ENCODE measurements around the gene SCN5A. TPM values are rescaled to one million over a fixed set of nuclear protein-coding genes. Genes with fewer than 3 reads are reported as not detected.

SCN5A gene
- total RNA-seq, 1 experiment from 2014 or later = 13.6 TPM

DNA sequence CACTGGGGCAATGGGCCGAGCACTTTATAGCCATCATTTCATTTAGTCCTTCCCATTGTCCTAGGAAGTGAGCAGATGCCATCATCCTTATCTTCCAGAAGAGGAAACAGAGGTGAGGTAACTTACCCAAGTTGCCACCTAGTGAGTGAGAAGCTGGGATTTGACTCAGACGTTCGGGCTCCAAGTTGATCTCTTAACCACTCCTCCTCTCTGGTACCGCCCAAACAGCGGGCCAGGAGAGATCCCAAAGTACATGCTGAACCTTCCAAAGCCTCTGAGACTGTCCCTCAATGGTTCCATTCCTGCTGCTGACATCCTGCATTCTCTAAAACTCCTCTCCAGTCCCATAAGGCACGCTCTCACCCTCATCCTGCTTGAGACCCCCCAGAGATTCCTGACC lies 97.1 kb downstream of the SCN5A start (continued):
- TF ChIP-seq, protein P1, sequence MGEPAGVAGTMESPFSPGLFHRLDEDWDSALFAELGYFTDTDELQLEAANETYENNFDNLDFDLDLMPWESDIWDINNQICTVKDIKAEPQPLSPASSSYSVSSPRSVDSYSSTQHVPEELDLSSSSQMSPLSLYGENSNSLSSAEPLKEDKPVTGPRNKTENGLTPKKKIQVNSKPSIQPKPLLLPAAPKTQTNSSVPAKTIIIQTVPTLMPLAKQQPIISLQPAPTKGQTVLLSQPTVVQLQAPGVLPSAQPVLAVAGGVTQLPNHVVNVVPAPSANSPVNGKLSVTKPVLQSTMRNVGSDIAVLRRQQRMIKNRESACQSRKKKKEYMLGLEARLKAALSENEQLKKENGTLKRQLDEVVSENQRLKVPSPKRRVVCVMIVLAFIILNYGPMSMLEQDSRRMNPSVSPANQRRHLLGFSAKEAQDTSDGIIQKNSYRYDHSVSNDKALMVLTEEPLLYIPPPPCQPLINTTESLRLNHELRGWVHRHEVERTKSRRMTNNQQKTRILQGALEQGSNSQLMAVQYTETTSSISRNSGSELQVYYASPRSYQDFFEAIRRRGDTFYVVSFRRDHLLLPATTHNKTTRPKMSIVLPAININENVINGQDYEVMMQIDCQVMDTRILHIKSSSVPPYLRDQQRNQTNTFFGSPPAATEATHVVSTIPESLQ (CRISPR knock-in tag; IDR thresholded peaks at IDR 0.05) = no peak

DNA sequence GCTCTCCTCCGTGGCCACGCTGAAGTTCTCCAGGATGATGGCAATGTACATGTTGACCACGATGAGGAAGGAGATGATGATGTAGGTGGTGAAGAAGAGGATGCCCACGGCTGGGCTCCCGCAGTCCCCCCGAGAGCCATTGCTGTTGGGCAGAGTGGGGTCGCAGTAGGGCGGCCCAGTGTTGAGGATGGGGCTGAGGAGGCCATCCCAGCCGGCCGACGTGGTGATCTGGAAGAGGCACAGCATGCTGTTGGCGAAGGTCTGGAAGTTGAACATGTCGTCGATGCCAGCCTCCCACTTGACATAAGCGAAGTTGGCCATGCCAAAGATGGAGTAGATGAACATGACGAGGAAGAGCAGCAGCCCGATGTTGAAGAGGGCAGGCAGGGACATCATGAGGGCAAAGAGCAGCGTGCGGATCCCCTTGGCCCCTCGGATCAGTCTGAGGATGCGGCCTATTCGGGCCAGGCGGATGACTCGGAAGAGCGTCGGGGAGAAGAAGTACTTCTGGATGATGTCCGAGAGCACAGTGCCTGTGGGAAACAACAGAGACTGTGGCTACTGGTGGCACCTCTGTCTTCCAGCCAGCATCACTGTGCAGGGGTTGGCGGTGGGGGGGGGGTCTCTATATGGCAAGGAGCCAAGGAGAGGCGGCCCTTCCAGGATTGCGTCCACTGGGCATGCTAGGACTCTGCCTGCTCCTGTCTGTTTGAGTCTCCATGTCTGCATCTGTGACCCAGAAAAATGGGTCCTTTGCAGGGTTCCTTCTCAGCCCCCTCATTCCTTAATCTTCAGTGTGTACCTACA lies 98.3 kb downstream of the SCN5A start:
- CTCF ChIA-PET = no interaction called here
- Mint-ChIP-seq H3K27ac (no peak overlapping the region), H3K9me3 (peaks cover 30% of the 10 kb centered on the region), H3K36me3 (peaks cover 24% of the 10 kb centered on the region), H3K4me1 (peaks cover 7% of the 10 kb centered on the region), H3K27me3 (ENCODE audit: low read depth) (no peaks in the 10 kb centered on the region), H3K4me3 (no peak overlapping the region)
- DNase-seq (ENCODE audit: low spot score) = no peak
- TF ChIP-seq SP1 (CRISPR knock-in tag; conservative IDR thresholded peaks at IDR 0.05) = no peak
- TF ChIP-seq ZNF138 (CRISPR knock-in tag; conservative IDR thresholded peaks at IDR 0.05) = no peak
- TF ChIP-seq, protein P2, sequence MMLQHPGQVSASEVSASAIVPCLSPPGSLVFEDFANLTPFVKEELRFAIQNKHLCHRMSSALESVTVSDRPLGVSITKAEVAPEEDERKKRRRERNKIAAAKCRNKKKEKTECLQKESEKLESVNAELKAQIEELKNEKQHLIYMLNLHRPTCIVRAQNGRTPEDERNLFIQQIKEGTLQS (CRISPR knock-in tag; conservative IDR thresholded peaks at IDR 0.05) = no peak
- TF ChIP-seq CTCF (IDR thresholded peaks at IDR 0.05) = no peak
- no peak for TF ChIP-seq ZBTB21 (CRISPR knock-in tag; IDR thresholded peaks at IDR 0.05; ENCODE audit: borderline replicate concordance)
- no peak for TF ChIP-seq MYBL2 (CRISPR knock-in tag; IDR thresholded peaks at IDR 0.05)
- TF ChIP-seq ZNF232 (CRISPR knock-in tag; IDR thresholded peaks at IDR 0.05) = no peak
- no peak for TF ChIP-seq ZNF121 (CRISPR knock-in tag; IDR thresholded peaks at IDR 0.05)
- no peak for TF ChIP-seq ESRRA (CRISPR knock-in tag; IDR thresholded peaks at IDR 0.05; ENCODE audit: borderline replicate concordance)
- TF ChIP-seq NFE2L1 (CRISPR knock-in tag; IDR thresholded peaks at IDR 0.05) = no peak
- TF ChIP-seq NR3C1 (CRISPR knock-in tag; conservative IDR thresholded peaks at IDR 0.05; ENCODE audit: low read depth) = no peak
- TF ChIP-seq, protein P3, sequence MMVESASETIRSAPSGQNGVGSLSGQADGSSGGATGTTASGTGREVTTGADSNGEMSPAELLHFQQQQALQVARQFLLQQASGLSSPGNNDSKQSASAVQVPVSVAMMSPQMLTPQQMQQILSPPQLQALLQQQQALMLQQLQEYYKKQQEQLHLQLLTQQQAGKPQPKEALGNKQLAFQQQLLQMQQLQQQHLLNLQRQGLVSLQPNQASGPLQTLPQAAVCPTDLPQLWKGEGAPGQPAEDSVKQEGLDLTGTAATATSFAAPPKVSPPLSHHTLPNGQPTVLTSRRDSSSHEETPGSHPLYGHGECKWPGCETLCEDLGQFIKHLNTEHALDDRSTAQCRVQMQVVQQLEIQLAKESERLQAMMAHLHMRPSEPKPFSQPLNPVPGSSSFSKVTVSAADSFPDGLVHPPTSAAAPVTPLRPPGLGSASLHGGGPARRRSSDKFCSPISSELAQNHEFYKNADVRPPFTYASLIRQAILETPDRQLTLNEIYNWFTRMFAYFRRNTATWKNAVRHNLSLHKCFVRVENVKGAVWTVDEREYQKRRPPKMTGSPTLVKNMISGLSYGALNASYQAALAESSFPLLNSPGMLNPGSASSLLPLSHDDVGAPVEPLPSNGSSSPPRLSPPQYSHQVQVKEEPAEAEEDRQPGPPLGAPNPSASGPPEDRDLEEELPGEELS (CRISPR knock-in tag; IDR thresholded peaks at IDR 0.05) = no peak
- TF ChIP-seq, protein P4, sequence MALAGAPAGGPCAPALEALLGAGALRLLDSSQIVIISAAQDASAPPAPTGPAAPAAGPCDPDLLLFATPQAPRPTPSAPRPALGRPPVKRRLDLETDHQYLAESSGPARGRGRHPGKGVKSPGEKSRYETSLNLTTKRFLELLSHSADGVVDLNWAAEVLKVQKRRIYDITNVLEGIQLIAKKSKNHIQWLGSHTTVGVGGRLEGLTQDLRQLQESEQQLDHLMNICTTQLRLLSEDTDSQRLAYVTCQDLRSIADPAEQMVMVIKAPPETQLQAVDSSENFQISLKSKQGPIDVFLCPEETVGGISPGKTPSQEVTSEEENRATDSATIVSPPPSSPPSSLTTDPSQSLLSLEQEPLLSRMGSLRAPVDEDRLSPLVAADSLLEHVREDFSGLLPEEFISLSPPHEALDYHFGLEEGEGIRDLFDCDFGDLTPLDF (CRISPR knock-in tag; IDR thresholded peaks at IDR 0.05) = no peak
- ATAC-seq = no peak
- POLR2A ChIA-PET = no interaction called here

GRCh38 chr3:38549957-38550840 lies 99.3 kb downstream of the SCN5A start:
- ATAC-seq = no peak
- Mint-ChIP-seq H3K9me3 (peaks cover 24% of the 10 kb centered on the region), H3K4me3 (no peak overlapping the region), H3K36me3 (peaks cover 24% of the 10 kb centered on the region), H3K27me3 (ENCODE audit: low read depth) (no peaks in the 10 kb centered on the region), H3K4me1 (peaks cover 11% of the 10 kb centered on the region), H3K27ac (no peak overlapping the region)
- no peak for DNase-seq (ENCODE audit: low spot score)
- ChIA-PET CTCF (no interaction called here), POLR2A (no interaction called here)
- TF ChIP-seq, protein P5, sequence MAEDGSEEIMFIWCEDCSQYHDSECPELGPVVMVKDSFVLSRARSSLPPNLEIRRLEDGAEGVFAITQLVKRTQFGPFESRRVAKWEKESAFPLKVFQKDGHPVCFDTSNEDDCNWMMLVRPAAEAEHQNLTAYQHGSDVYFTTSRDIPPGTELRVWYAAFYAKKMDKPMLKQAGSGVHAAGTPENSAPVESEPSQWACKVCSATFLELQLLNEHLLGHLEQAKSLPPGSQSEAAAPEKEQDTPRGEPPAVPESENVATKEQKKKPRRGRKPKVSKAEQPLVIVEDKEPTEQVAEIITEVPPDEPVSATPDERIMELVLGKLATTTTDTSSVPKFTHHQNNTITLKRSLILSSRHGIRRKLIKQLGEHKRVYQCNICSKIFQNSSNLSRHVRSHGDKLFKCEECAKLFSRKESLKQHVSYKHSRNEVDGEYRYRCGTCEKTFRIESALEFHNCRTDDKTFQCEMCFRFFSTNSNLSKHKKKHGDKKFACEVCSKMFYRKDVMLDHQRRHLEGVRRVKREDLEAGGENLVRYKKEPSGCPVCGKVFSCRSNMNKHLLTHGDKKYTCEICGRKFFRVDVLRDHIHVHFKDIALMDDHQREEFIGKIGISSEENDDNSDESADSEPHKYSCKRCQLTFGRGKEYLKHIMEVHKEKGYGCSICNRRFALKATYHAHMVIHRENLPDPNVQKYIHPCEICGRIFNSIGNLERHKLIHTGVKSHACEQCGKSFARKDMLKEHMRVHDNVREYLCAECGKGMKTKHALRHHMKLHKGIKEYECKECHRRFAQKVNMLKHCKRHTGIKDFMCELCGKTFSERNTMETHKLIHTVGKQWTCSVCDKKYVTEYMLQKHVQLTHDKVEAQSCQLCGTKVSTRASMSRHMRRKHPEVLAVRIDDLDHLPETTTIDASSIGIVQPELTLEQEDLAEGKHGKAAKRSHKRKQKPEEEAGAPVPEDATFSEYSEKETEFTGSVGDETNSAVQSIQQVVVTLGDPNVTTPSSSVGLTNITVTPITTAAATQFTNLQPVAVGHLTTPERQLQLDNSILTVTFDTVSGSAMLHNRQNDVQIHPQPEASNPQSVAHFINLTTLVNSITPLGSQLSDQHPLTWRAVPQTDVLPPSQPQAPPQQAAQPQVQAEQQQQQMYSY (CRISPR knock-in tag; IDR thresholded peaks at IDR 0.05) = no peak
- TF ChIP-seq, protein P6, sequence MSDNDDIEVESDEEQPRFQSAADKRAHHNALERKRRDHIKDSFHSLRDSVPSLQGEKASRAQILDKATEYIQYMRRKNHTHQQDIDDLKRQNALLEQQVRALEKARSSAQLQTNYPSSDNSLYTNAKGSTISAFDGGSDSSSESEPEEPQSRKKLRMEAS (CRISPR knock-in tag; IDR thresholded peaks at IDR 0.05) = no peak
- TF ChIP-seq TEAD1 (CRISPR knock-in tag; IDR thresholded peaks at IDR 0.05) (no peak), NR1H2 (CRISPR knock-in tag; IDR thresholded peaks at IDR 0.05) (no peak)

Data from WTC11 (cell line).